H1 (cell line): ENCODE results near the gene SMIM20. TPM values are rescaled to one million over a fixed set of nuclear protein-coding genes. Genes with fewer than 3 reads are reported as not detected.

ENCODE experiments used
- CTCF ChIA-PET: fragments of 300-600 bp; sonication (Branson Sonifier 250); formaldehyde crosslinking; loops from one replicate; lab custom pipeline; 2021; ENCODE audit not compliant: partially characterized antibody; lab: Charles Lee
- POLR2A ChIA-PET: fragments of 300-600 bp; sonication (Branson Sonifier 250); formaldehyde crosslinking; loops from one replicate; lab custom pipeline; 2021; ENCODE audit warnings: inconsistent platforms; ENCODE audit not compliant: partially characterized antibody; lab: Charles Lee
- DNase-seq, 2 experiments: peaks; one replicate each; pipeline versions ENCODE4 v3.0.0 to v3.0.0-alpha.2; 2010 to 2022; ENCODE audit warnings: low spot score in 2 of 2, low read depth in 1 of 2, mixed read lengths in 1 of 2
- FAIRE-seq: peaks from 2 replicates; lab custom pipeline; 2011; peaks lifted over from hg19 to GRCh38; lab: Jason Lieb, UNC
- H2AFZ ChIP-seq: 2 replicates; pipeline ENCODE4 v1.8.1; 2012; ENCODE audit warnings: low read length, inconsistent platforms
- H2AK5ac ChIP-seq: 2 replicates; pipeline ENCODE4 v1.6.1; 2013; ENCODE audit warnings: low read depth, low read length
- H2BK120ac ChIP-seq: replicated peaks from 2 replicates; pipeline ENCODE3; 2013; ENCODE audit warnings: low read depth, low read length, inconsistent platforms
- H2BK12ac ChIP-seq: 2 replicates; pipeline ENCODE4 v1.6.1; 2013; ENCODE audit warnings: low read depth, low read length
- H2BK15ac ChIP-seq: 2 replicates; pipeline ENCODE4 v1.6.1; 2013; ENCODE audit warnings: low read length
- H2BK20ac ChIP-seq: 2 replicates; pipeline ENCODE4 v1.6.1; 2013; ENCODE audit warnings: low read length
- H2BK5ac ChIP-seq: 2 replicates; pipeline ENCODE4 v1.6.1; 2013; ENCODE audit warnings: low read depth, low read length
- H3K14ac ChIP-seq: 2 replicates; pipeline ENCODE4 v1.6.1; 2013; ENCODE audit warnings: inconsistent platforms; ENCODE audit not compliant: insufficient read length
- H3K18ac ChIP-seq: 2 replicates; pipeline ENCODE4 v1.6.1; 2013; ENCODE audit warnings: low read length; ENCODE audit errors: extremely low read depth
- H3K23ac ChIP-seq: 2 replicates; pipeline ENCODE4 v1.6.1; 2013; ENCODE audit warnings: inconsistent platforms; ENCODE audit not compliant: insufficient read length
- H3K23me2 ChIP-seq: 2 replicates; pipeline ENCODE4 v1.6.1; 2013; ENCODE audit warnings: low read depth, low read length
- H3K27ac ChIP-seq: 2 replicates; pipeline ENCODE4 v1.6.1; 2011; ENCODE audit warnings: low read depth, low read length, inconsistent platforms
- H3K27me3 ChIP-seq, 4 experiments: replicated peaks in 1 of 4; 1 replicate in 1 of 4; 2 replicates in 3 of 4; pipeline versions ENCODE4 v1.6.1 to v1.8.1; 2011 to 2013; ENCODE audit warnings: low read length in 3 of 4, mild to moderate bottlenecking in 3 of 4, inconsistent platforms in 2 of 4, mixed read lengths in 2 of 4, moderate library complexity in 1 of 4; ENCODE audit not compliant: control insufficient read depth in 3 of 4, insufficient read depth in 3 of 4; ENCODE audit errors: extremely low read depth in 1 of 4
- H3K36me3 ChIP-seq, 4 experiments: 2 replicates each; pipeline versions ENCODE4 v1.6.1 to v1.8.1; 2011 to 2013; ENCODE audit warnings: mild to moderate bottlenecking in 4 of 4, low read length in 3 of 4, moderate library complexity in 2 of 4, control low read depth in 1 of 4, inconsistent platforms in 1 of 4; ENCODE audit not compliant: insufficient read depth in 4 of 4, control insufficient read depth in 2 of 4
- H3K4ac ChIP-seq: replicated peaks from 2 replicates; pipeline ENCODE3; 2013; ENCODE audit warnings: low read length, low read depth, mixed read lengths, inconsistent platforms; ENCODE audit not compliant: insufficient read length
- H3K4me1 ChIP-seq, 4 experiments: replicated peaks in 1 of 4; 1 replicate in 1 of 4; 2 replicates in 3 of 4; pipeline versions ENCODE4 v1.6.1 to v1.8.1; 2011 to 2013; ENCODE audit warnings: low read length in 3 of 4, inconsistent platforms in 2 of 4, mixed read lengths in 1 of 4; ENCODE audit not compliant: insufficient read depth in 4 of 4, control insufficient read depth in 3 of 4
- H3K4me2 ChIP-seq, 2 experiments: 2 replicates each; pipeline versions ENCODE4 v1.6.1 to v1.8.1; 2011 to 2013; ENCODE audit warnings: low read depth in 2 of 2, low read length in 2 of 2, control low read depth in 1 of 2, inconsistent platforms in 1 of 2, mild to moderate bottlenecking in 1 of 2; ENCODE audit not compliant: insufficient read depth in 1 of 2
- H3K4me3 ChIP-seq, 4 experiments: fragments of 200-600, 300-600 bp in 1 of 4; sonication (generic), shearing (Covaris generic), sonication (Bioruptor Twin) in 1 of 4; 2 replicates each; pipeline versions ENCODE4 v1.5.1 to v1.8.1; 2011 to 2016; ENCODE audit warnings: low read length in 4 of 4, low read depth in 3 of 4, control low read depth in 2 of 4, inconsistent platforms in 2 of 4, mild to moderate bottlenecking in 2 of 4, mixed read lengths in 1 of 4, moderate library complexity in 1 of 4; ENCODE audit not compliant: insufficient read depth in 2 of 4; ENCODE audit errors: extremely low read depth in 1 of 4
- H3K56ac ChIP-seq: replicated peaks from 2 replicates; pipeline ENCODE3; 2013; ENCODE audit warnings: low read depth, mild to moderate bottlenecking, mixed read lengths, low read length, inconsistent platforms; ENCODE audit not compliant: insufficient read length
- H3K79me1 ChIP-seq: 2 replicates; pipeline ENCODE4 v1.6.1; 2013; ENCODE audit warnings: low read depth, low read length, control low read depth
- H3K79me2 ChIP-seq, 2 experiments: 2 replicates each; pipeline versions ENCODE4 v1.6.1 to v1.8.1; 2012 to 2013; ENCODE audit warnings: low read length in 2 of 2, mild to moderate bottlenecking in 2 of 2, inconsistent platforms in 1 of 2; ENCODE audit not compliant: insufficient read depth in 2 of 2, control insufficient read depth in 1 of 2
- H3K9ac ChIP-seq, 4 experiments: replicated peaks in 1 of 4; 1 replicate in 1 of 4; 2 replicates in 3 of 4; pipeline versions ENCODE4 v1.6.1 to v1.8.1; 2011 to 2013; ENCODE audit warnings: low read depth in 3 of 4, low read length in 3 of 4, control low read depth in 2 of 4, mild to moderate bottlenecking in 2 of 4, moderate library complexity in 2 of 4, inconsistent platforms in 1 of 4; ENCODE audit errors: extremely low read depth in 1 of 4
- H3K9me3 ChIP-seq, 2 experiments: 2 replicates each; pipeline versions ENCODE4 v1.6.1 to v1.8.1; 2012 to 2013; ENCODE audit warnings: mild to moderate bottlenecking in 2 of 2, moderate library complexity in 2 of 2, control low read depth in 1 of 2, inconsistent platforms in 1 of 2, low read depth in 1 of 2, low read length in 1 of 2, mixed read lengths in 1 of 2; ENCODE audit not compliant: insufficient read depth in 2 of 2
- H4K20me1 ChIP-seq, 2 experiments: replicated peaks in 1 of 2; 2 replicates each; pipeline versions ENCODE3 to v1.8.1; 2011 to 2013; ENCODE audit warnings: inconsistent platforms in 2 of 2, low read length in 2 of 2, mild to moderate bottlenecking in 1 of 2; ENCODE audit not compliant: insufficient read depth in 2 of 2, control insufficient read depth in 1 of 2
- H4K5ac ChIP-seq: 2 replicates; pipeline ENCODE4 v1.6.1; 2013; ENCODE audit warnings: low read length, low read depth, mixed read lengths, inconsistent platforms; ENCODE audit not compliant: insufficient read length
- H4K8ac ChIP-seq: 2 replicates; pipeline ENCODE4 v1.8.0; 2013; ENCODE audit warnings: mild to moderate bottlenecking, moderate library complexity, low read length, inconsistent platforms; ENCODE audit not compliant: insufficient read depth; ENCODE audit errors: extremely low read depth
- H4K91ac ChIP-seq: replicated peaks from 2 replicates; pipeline ENCODE3; 2013; ENCODE audit warnings: low read length, mixed read lengths, inconsistent platforms; ENCODE audit not compliant: insufficient read length
- ASH2L ChIP-seq: fragments of 200-600, 300-600 bp; sonication (generic); IDR thresholded peaks from one replicate; pipeline ENCODE4 v1.7.1; 2017; ENCODE audit warnings: low read length
- CEBPB ChIP-seq: IDR thresholded peaks from 2 replicates; pipeline ENCODE4 v1.6.1; 2012; ENCODE audit warnings: low read depth, low read length
- FOSL1 ChIP-seq: IDR thresholded peaks from 2 replicates; pipeline ENCODE4 v1.6.1; 2011; ENCODE audit warnings: mild to moderate bottlenecking, low read depth, low read length, moderate library complexity; ENCODE audit not compliant: insufficient read depth
- GABPA ChIP-seq: IDR thresholded peaks from 2 replicates; pipeline ENCODE4 v1.6.1; 2011; ENCODE audit warnings: mild to moderate bottlenecking, low read length, moderate library complexity, borderline replicate concordance; ENCODE audit not compliant: insufficient read depth
- WGBS, 2 experiments: shearing (Covaris generic) in 1 of 2; methylation state at CpG; one replicate each; pipeline versions ENCODE4 v1.1.6 to v1.1.7; 2013 to 2015; ENCODE audit warnings: low lambda C conversion rate in 2 of 2, mixed read lengths in 2 of 2, inconsistent platforms in 1 of 2, low coverage in 1 of 2, missing lambda C conversion rate in 1 of 2; ENCODE audit not compliant: insufficient replicate concordance in 2 of 2, insufficient coverage in 1 of 2, insufficient read length in 1 of 2; ENCODE audit errors: extremely low coverage in 1 of 2, missing lambda C conversion rate in 1 of 2; 5-methylcytosine and 5-hydroxymethylcytosine counted together
- polyA plus RNA-seq, 7 experiments: library from polyadenylated mRNA; depleted of rRNA in 3 of 7; stranded (reverse) in 5 of 7; unstranded in 2 of 7; fragments of >200 nt in 5 of 7; fragments of 200-250 nt in 2 of 7; gene quantifications; 1 replicate in 5 of 7; 2 replicates in 1 of 7; 4 replicates in 1 of 7; pipeline versions ENCODE4 v1.2.1 to v1.2.3, GENCODE V29; 2011 to 2013; ENCODE audit warnings: missing spikeins in 2 of 7, mixed read lengths in 2 of 7
- total RNA-seq: library from RNA; stranded (reverse); fragmentation: NEBNext Ultra II Directional; extraction: Animal tissue kit (Norgen Biotek cat#: 25700); gene quantifications from 2 replicates; pipeline ENCODE4 v1.2.1, GENCODE V29; 2021

The SMIM20 gene
- total and polyA plus RNA-seq, 2 of the 8 experiments (the other 6 are each of a cell fraction or from before 2014, with no cell fraction given): 21.9 to 36.9 TPM

DNA sequence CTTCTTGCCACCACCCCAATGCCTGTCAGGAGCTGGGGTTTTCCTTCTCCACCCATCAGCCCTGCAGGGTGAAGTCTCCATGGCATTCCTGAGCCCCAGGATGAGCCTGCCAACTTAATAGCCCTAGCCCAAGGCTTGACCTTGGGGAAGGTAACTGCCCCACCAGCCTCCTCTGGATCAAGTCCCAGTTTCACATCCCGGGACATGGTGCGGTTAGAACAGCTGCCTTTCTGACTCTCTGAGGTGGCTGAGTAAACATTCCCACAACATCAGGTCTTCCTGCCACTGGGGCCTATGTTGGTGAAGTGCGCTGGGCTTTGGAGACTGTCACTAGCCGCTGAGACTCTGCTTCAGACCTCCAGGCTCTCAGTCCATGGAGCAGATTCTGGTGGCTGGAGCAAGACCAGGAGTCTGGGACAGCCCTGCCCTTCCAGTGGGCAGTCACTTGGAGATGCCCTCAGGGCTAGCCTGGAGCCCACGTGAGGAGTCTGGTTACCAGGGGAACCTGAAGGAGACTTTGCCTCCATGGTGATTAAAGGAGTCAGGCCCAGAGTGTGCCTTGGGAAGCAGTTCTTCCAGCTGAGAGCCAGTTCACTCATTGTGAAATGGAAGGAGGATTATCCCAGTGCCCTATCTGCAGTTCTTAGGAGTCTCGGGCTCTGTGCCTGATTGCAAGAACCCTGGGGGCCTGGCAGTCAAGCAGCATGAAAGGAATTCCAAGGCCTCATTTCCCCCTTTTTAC lies 56.8 kb downstream of the SMIM20 start:
- FAIRE-seq (no peak), DNase-seq (no peak)
- Histone ChIP-seq H2BK15ac (peak overlapping the region; percentile 5; the same call in 1 of the 2 replicates), H3K9me3 (no peaks in the 10 kb centered on the region), H3K4ac (no peak overlapping the region), H3K27me3 (peaks cover 0 to 1% (median 0%) of the 10 kb centered on the region in 4 experiments; a peak in 1 of 7 replicates), H3K27ac (no peak overlapping the region; the same call in 1 of the 2 replicates), H3K23me2 (no peaks in the 10 kb centered on the region), H3K14ac (no peak overlapping the region), H4K5ac (no peak overlapping the region), H2AFZ (no peak overlapping the region), H3K56ac (no peak overlapping the region), H3K4me2 (no peak overlapping the region), H2BK120ac (no peak overlapping the region), H3K9ac (no peak overlapping the region), H3K79me2 (no peaks in the 10 kb centered on the region), H3K4me3 (no peak overlapping the region), H4K20me1 (no peaks in the 10 kb centered on the region), H2BK12ac (0 out of 2 replicates have a peak overlapping the region, but pooled peaks have one; percentile 29), H2BK5ac (no peak overlapping the region), H3K79me1 (no peaks in the 10 kb centered on the region), H4K91ac (no peak overlapping the region), H2BK20ac (0 out of 2 replicates have a peak overlapping the region, but pooled peaks have one; percentile 18), H3K36me3 (no peaks in the 10 kb centered on the region), H2AK5ac (no peak overlapping the region), H3K18ac (peak overlapping the region; percentile 48; the same call in 1 of the 2 replicates), H4K8ac (no peak overlapping the region; the same call in 1 of the 2 replicates), H3K23ac (no peak overlapping the region), H3K4me1 (peaks cover 0 to 5% (median 1%) of the 10 kb centered on the region in 4 experiments; a peak in 5 of 7 replicates)
- TF ChIP-seq FOSL1 (no peak), CEBPB (no peak), ASH2L (no peak), GABPA (no peak)
- 83% methylated on average over 6 of the region's 6 CpGs; no CpG with 5 or more reads in 1 of the 2 experiments for WGBS, 2 experiments
- POLR2A ChIA-PET: interaction anchor here (2.0 kb wide), 1 partner anchor 12 kb away, joined by 5 read pairs; no protein-coding TSS in a partner anchor
- CTCF ChIA-PET: interaction anchor here (0.9 to 2.2 kb wide), 7 partner anchors 10 to 85 kb away, joined by 3 to 7 read pairs (median 3); no protein-coding TSS in a partner anchor
